Right renal cortex interstitium (tissue), 3 donors: ENCODE results near the gene CELF2. TPM values are rescaled to one million over a fixed set of nuclear protein-coding genes. Genes with fewer than 3 reads are reported as not detected.
"Not testable (repeated sequence)": the region's sequence is repeated elsewhere in the genome, so short reads cannot be mapped to it uniquely, and the experiment has no call there.

Source experiments
- DNase-seq, 3 donors: peaks; one replicate each; pipeline ENCODE4 v3.0.0-alpha.2; 2013; ENCODE audit warnings: low read depth in 3 of 3, low spot score in 2 of 3
- polyA plus RNA-seq, 3 donors: library from polyadenylated mRNA; unstranded; fragments of 120-200 nt; gene quantifications; one replicate each; pipeline ENCODE4 v1.2.1, GENCODE V29; 2013; ENCODE audit not compliant: insufficient read length in 3 of 3

Gene CELF2
- polyA plus RNA-seq, 3 donors, result 9.6 to 11.8 (median 10.8) TPM

DNA sequence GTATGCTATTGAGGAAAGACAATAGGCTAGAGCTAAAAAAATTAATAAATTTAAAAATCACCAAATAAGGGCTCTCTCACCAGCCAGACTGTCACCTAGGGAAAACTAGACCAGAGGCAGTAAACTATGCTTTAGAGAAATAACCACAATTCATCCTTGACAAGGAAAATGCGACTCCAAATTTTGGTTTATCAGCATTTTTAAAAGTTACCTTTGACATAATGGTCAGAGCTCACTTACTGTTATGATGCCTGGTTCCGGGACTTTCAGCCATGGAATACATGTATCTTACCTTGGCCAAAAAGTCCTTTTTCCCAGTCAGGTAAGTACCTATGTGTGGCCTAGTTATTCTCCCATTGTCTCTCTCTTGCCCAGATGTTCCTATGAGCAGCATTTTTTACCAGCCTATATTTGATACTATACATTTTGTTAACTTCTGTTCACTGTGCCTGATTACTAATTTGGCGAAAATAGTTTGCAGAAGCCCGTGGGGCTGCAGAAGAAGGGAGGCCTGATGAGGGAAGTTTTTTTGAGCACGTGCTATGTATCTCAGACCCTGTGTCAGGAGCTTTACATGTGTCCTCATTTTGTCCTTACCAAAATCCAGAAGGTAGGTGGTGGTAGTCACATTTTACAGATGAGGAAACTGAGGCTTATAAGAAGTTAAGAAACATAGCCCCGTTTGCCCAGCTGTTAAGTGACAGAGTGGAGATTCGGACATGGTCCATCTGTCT is 149.7 kb downstream of the CELF2 start:
- DNase-seq, result no peak

DNA sequence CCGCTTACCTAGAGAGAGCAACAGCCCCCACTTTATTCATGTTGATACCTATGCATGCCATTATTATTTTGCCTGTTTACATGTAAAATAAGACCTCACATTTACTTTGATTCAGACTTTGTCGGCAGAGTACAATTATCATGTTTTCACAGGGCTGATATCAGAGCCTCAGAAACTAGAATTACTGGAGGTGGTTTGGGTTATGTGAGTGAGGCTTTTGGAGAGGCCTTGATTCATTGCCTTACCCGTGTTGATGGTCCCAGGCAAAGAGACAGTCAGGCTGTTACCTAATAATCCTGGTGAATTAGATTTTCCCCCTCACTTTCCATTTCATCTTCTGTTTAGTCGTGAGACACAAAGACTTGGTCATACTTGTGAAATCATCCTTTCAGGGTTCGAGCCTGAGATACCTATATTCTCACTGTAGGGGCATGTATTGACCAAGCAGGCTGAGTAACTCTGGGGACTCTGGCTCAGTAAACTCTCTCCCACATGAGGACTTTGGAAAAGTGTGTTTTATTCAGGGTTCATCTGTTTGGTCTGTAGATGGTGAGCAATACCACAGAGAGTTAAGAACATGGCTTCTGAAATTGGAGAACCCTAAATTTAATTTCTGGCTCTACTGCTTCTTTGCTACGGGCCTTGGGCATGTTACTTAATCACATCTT is 150.9 kb downstream of the CELF2 start:
- no peak for DNase-seq

DNA sequence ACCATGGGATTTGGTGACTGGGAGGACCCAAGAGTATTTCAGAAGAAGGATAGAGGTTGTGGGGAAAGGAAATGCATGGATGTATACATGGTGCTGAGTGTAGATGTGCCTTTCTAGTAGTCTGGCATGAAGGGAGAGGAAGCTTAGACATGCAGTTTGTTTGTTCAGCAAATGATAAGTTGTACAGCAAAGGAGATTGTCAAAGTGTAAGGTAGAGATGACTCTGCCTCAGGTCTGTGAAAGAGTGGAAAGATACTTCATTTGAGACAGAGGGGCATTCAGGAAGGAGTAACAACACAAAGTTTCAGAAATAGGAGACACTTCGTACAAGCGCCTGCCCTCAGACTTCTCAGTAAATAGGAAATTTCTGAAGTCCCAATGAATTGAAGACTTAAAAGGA is 152.3 kb downstream of the CELF2 start:
- DNase-seq, result no peak

DNA sequence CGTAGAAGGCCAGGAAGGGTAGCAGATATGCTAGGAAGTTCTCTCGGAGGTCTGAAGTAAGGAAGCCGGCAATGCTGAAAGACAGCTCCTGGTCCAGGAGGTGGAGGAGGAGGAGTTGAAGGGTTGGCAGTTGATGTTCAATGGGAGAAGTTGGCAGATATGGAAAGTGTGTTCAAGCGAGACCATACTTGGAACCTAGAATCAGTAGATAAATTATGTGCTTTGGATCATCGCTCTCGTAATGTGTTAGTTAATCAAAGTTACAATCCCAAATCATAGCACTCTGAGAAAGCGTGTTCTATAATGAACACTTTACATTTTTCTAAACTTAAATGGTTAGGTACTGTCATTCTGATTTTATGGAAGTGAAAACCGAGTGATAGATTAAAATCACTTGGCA is 152.9 kb downstream of the CELF2 start:
- DNase-seq, result no peak

DNA sequence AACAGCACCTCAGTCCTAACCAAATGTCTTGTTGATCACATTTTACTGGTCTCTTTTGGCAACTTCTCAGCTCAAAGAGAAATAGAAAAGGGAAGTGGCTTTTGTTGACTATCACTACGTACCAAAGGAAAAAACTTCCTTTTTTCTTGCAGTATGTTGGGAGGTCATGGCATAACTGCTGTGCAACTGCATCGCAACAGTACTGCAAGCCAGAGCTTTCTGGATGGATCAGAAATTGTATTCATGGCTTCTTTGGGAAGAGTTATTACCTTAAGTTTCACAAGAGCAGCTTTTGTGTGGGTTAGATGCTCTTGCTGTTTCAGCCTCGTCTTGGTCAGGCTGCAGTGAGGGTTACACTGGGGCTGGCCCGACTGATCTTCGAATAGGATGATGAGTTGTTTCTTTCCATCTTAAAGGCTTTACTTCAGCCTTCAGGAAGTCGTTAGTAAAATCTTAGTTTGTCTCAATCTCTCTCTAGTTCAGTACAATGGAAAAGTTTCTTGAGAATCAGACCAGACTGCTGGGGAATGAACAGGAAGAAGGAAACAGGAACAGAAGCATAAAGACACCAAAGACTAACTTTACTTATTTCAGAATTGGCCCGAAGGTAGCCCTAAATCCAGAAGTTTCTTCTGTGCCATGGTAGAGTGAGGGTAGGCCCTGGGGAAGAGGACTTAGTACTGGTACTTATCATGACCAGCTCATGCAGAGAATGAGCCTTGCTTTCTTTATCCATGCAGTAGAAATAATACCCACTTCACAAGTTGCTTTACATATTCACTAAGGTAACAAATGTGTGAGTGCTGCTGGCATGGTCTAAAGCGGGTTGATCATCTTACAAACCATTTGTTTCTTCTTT is 153.6 kb downstream of the CELF2 start:
- DNase-seq, result no peak

DNA sequence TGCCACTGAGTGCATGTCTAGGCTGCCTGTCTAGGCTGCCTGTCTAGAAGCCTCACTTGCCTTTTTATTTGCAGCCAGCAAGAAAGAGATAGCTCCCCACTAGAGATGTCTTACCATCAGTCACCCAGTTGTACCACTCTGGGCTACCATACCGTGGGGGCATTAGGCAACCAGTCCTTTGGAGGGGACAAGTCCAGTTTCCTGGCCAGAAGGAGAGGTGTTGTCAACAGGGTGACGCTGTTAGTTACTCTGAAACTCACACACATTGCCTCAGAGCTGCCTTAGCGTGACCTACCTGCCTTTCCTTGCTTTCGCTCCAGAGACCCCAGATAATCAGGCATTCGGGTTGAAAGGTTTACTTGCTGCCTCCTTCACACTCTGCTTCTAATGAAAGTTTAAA is 155.4 kb downstream of the CELF2 start:
- DNase-seq, result no peak

DNA sequence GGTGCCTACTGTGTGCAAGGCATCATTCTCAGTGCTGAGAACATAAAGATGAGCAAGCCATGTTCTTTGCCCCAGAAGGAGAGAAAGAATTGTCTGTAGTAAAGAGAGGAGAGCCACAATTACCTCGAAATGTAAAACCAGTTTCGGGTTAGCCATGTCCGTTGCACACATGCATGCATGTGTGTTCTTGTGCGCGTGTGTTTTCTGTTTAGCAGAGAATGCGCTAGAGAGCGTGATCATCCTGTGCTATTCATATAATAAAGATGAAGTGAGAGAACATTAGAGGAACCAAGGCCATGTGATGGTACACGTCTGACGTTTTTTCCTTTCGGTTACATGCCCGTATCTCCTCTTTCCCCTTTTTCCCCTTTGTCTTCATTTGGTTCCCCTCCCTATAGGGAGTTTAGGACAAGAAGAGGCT is 158.2 kb downstream of the CELF2 start:
- no peak for DNase-seq

DNA sequence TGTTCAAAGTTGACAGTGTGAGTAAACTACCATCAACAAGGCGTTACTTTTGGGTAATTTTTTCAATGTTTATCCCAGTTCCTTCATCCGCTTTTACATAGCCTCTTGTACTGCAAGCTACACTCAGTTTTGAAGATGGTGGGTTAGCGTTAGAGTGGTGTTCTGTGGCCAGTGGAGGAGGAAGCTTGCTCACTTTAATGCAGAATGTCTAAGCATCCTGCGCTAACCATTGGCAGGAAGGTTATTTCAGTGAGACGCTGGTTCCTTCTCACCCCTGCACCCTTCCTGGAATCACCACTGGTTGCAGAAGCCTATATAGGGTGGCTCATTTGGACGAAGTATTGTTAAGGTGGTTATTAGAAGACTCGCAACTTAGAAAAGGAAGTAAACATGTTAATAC is 159.1 kb downstream of the CELF2 start:
- no peak for DNase-seq

DNA sequence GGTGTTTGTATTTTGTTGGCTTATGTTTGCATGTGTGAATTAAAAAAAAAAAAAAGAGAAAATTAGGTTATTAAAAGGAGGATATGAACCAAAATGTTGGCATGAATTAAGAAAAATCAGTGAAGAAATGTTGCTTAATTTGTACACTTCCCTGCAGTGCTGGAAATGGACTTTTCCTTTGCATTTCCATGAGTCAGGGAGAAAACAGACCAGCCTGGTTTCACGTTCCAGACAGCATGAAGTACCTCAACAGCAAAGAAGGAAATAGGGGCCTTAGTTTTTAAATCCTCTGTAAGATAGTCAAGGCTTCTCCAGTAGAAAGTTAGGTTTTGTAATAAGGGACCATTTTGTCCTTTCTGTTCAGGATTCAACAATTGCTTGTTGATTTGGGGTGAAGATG is 159.7 kb downstream of the CELF2 start:
- DNase-seq, result no peak

DNA sequence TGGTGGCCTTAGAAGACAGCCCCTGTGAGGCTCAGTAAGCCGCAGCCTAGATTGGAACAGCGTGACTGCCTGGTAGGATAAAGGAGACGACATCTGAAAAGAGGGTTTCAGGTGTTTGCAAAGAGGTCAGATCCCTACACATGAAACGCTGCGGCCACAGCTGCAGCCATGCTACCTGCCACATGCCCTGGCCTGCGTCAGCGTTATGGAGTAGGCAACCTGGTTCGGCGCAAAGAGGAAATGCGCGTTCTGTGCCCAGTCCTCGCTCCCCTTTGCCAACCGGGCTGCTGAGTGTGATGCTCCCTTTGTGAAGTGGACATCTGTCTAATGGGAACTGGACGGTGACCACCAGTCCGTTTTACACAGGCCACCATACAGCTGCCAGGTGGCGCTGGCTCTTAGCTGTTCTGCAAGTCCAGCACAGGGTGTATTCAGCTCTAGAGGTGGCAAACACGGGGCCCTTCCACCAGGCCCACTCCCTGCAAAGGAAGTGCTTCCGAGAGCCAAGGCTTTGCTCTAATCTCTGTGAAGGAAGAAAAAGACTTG is 160.3 kb downstream of the CELF2 start:
- no peak for DNase-seq

DNA sequence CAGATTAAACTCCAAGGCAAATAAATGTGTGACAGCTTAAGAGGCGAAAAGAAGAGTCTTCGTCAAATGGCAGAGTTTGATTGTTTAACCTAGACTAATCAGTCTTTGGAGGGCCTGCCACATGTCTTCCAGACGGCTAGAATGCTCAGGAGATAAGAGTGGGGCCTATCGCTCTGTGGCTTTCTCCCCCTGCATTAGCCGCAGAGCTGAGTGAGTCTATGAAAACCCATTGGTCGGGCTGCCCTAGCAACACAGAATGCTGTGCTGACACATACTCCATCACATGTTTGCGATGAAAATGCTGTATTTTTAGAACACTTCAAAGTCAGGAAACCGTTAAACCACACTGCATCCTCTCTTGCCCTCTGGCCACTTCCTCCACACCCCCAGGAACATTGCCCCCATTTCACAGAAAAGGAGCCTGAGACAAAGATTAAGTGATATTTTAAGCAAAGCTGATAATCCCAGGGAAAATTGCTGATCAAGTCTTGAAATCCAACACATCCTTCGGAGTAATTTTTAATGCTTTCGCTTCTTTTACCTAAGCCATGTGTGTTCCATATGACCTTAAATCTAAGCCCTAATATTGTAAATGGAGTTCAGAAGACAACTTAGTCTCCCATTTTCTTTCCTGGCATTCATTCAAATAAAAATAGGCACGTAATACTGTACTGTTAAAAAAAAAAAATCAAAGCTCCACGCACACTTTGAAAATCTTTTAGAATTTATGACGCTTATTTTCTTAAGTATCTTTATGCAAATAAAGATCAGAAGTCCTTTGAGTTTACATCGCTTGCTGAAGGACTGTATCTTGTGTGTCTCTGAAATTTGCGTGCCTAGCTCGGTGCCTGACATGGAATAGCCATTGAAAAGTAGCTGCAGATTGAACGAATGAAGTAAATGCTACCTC is 161.2 kb downstream of the CELF2 start:
- no peak for DNase-seq

DNA sequence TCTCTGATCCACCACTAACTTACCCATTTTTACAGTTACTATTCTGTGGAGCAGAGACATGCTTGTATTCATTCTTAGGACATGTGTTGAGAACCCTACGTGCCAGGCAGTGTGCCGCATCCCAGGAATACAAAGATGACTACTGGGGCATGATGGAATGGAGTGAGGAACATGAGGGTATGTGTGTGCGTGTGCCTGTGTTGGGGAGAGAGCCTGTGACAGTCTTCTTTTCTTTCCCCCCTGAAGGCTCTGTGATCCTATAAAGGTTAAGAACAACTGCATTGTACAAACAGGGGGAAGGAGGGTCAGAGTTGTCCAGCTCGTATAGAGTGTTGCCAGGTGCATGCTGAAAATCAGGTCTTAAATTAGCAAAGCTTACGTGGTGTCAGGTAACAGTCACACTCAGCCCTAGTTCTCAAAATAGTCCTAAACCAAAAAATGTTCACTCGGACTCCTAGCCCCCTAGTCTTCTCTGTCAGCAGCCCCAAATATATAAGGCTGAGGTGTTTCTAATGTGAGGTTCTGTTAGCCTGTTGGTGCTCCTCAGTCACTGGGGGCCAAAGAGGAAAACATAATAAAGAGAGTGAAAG is 161.9 kb downstream of the CELF2 start:
- DNase-seq, result no peak

DNA sequence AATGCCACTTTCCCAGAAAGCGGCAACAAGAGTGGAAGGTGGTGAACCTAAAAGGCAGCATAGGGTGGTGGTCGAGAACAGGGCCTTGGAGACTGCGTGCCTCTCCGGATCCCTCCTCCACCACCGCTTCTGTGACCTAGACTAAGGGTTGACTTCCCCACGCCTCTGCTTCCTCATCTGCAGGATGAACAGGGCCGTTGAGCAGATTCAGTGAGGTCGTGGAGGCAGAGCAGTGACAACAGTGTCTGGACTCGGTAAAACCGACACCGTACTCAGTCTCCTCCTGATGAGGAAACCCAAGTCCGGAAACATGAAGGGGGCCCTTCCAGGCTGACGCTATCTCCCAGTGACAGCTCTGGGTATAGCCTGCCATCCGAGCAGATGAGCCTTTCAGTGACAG is 162.6 kb downstream of the CELF2 start:
- no peak for DNase-seq

DNA sequence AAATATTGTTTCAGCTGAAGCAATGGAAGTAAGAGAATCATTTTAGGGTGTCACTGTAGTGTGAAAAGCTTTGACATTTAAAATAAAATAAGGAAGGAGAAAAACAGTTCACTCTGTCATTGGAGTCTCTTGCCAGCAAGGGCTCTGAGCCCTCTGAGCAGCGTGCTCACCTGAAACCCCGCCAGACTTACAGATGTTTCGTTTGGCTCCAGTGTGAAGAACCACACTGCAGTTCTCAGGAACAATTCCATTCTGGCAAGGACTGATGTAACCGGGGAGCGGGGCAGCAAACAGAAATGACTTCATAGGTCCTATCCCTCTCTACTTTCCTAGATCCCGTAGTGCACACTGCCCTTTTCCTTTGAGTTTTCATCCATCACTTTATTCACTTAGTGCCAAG is 164.3 kb downstream of the CELF2 start:
- DNase-seq, result no peak

DNA sequence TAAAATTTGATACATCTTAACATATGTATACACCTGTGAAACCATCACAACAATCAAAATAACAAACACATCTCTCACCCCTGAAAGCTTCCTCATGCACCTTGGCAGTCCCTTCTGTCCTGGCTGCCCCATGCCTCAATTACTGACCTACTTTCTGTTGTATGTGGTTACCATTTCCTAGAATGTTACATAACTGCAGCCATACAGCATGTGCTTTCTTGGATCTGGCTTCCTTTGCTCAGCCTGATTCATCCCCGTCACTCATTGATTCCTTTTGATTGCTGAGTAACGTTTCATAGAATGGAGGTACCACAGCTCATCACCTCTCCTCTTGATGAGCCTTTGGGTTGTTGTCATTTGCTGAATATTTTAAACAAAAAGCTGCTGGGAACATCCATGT is 165.3 kb downstream of the CELF2 start:
- no peak for DNase-seq

DNA sequence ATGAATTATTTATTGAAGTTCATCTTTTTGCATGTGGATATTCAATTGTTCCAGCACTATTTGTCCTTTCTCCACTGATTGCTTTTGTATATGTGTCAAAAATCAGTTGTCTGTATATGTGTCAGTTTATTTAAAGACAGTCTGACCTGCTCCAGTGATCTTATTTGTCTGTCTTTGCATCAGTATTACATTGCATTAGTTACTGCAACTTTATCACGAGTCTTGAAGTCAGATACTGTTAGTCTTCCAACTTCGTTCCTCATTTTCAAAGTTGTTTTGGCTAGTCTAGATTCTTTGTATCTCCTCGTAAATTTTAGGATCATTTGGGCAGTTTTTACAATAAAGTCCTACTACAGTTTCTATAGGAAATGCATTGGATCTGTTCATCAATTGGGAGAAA is 166.4 kb downstream of the CELF2 start:
- no peak for DNase-seq

DNA sequence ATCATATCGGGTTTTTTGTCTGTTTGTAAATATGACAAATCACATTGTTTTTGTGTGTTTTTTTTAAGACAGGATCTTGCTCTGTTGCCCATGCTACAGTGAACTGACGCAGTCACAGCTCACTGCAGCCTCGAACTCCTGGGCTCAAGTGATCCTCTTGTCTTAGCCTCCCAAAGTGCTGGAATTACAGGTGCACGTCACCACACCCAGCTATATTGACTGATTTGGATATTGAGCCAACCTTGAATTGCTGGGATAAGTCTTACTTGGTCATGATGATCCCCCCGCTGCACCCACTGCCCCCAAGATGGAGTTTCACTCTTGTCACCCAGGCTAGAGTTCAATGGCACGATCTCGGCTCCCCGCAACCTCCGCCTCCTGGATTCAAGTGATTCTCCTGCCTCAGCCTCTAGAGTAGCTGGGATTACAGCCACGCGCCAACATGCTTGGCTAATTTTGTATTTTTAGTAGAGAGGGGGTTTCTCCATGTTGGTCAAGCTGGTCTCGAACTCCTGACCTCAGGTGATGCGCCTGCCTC is 167.5 kb downstream of the CELF2 start:
- not testable (repeated sequence) for DNase-seq

DNA sequence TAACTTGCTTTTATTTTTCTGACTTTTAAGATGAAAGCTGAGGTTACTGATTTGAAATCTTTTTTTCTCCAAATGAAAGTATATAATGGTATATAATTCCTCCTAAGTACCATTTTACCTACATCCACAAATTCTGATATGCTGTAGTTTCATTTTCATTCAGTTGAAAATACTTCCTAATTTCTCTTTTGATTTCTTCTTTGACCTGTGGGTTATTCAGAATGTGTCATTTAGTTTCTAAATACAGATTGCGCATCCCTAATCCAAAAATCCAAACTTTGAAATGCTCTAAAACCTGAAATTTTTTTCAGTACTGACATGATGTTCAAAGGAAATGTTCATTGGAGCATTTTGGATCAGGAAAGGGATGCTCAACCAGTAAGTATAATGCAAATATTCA is 168.7 kb downstream of the CELF2 start:
- no peak for DNase-seq

DNA sequence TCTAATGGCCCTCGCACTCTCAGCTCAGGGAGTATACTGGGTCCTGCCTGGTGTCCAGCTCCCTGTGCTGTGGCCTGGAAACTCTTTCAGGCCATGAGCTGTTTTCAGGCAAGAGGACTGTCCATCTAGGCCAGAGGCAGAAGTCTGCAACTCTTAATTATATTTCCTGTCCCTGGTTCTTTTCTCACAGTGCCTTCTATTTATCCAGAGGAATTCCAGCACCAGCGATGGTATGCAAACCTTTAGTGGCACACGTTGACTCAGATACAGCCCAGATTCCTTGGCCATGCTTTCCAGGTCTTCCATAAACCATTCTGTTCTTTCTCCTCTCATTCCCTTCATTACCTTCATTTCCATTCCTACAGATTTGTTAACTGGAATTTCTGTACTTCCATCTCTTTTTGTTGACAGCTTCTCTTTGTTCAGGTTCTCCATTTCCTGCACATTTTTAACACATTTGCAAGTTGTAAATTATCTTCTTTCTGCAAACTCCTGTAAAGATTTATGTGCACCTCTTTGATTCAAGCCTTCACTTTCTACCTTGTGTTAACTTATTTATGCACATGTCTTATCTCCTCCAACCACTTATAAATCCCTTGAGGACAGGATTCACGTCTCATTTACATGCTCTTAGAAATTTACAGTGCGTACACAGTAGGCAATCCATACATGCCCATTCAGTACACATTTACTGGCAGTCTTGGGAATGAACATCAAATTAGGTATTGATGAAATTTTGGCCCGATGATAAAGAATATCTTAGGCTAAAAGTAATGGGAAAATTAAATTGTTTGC is 172.1 kb downstream of the CELF2 start:
- DNase-seq, result no peak
